ENCODE measurements around the gene SEC24A. TPM values are rescaled to one million over a fixed set of nuclear protein-coding genes. Genes with fewer than 3 reads are reported as not detected.
"Not testable (repeated sequence)": the region's sequence is repeated elsewhere in the genome, so short reads cannot be mapped to it uniquely, and the experiment has no call there.

Gene SEC24A
- 26.5 and 27.2 TPM in 2 replicates for total RNA-seq

- H3K36me3 Mint-ChIP-seq (ENCODE audit: low read depth), result peaks cover 5% of the 10 kb centered on the region
- intact Hi-C loops (cut with micrococcal nuclease), result loop anchor here (1.0 to 5.0 kb wide), 13 partner anchors 16 to 1598 kb away; partner anchors contain the start of genes C5orf24, CAMLG, CDKL3 and DDX46
- peak within 1 kb of the TSS; percentile 87 for H3K4me3 Mint-ChIP-seq
- H3K27ac Mint-ChIP-seq, result peak within 1 kb of the TSS; percentile 94
- H3K9me3 Mint-ChIP-seq, result no peaks in the 10 kb centered on the region
- H3K4me1 Mint-ChIP-seq (ENCODE audit: low read depth), result peaks cover 32% of the 10 kb centered on the region
- peak; percentile 89 for DNase-seq (ENCODE audit: low spot score)
- no peaks in the 10 kb centered on the region for H3K27me3 Mint-ChIP-seq (ENCODE audit: insufficient read depth)
Measured at GRCh38 chr5:134648425-134649162, at the start of gene SEC24A. Gene SEC24A (plus strand): TSS chr5:134648785. CDS start chr5:134649077, 292 bp downstream.

GRCh38 chr5:134599820-134600219 is 48.8 kb upstream of the SEC24A start:
- intact Hi-C loops (cut with micrococcal nuclease), result loop anchor here (10.0 kb wide), 1 partner anchor 1525 kb away; no protein-coding TSS in a partner anchor
- not testable (repeated sequence) for H3K27me3 Mint-ChIP-seq (ENCODE audit: insufficient read depth); H3K27ac Mint-ChIP-seq; H3K4me3 Mint-ChIP-seq; DNase-seq (ENCODE audit: low spot score); H3K9me3 Mint-ChIP-seq
- peaks cover 37% of the 10 kb centered on the region for H3K4me1 Mint-ChIP-seq (ENCODE audit: low read depth)
- peaks cover 11% of the 10 kb centered on the region for H3K36me3 Mint-ChIP-seq (ENCODE audit: low read depth)

GRCh38 chr5:134600600-134600999 is 48.0 kb upstream of the SEC24A start:
- Mint-ChIP-seq H3K9me3 (no peaks in the 10 kb centered on the region), H3K4me3 (no peak overlapping the region), H3K27me3 (ENCODE audit: insufficient read depth) (no peaks in the 10 kb centered on the region), H3K4me1 (ENCODE audit: low read depth) (peaks cover 37% of the 10 kb centered on the region), H3K36me3 (ENCODE audit: low read depth) (peaks cover 14% of the 10 kb centered on the region), H3K27ac (no peak overlapping the region)
- intact Hi-C loops (cut with micrococcal nuclease), result loop anchor here (10.0 kb wide), 1 partner anchor 1526 kb away; no protein-coding TSS in a partner anchor
- no peak for DNase-seq (ENCODE audit: low spot score)

GRCh38 chr5:134603059-134603458 is 45.5 kb upstream of the SEC24A start:
- Mint-ChIP-seq H3K27me3 (ENCODE audit: insufficient read depth) (no peaks in the 10 kb centered on the region), H3K4me3 (peak overlapping the region; percentile 6), H3K27ac (peak overlapping the region; percentile 36), H3K9me3 (no peaks in the 10 kb centered on the region), H3K36me3 (ENCODE audit: low read depth) (peaks cover 31% of the 10 kb centered on the region), H3K4me1 (ENCODE audit: low read depth) (peaks cover 44% of the 10 kb centered on the region)
- intact Hi-C loops (cut with micrococcal nuclease), result loop anchor here (1.0 to 10.0 kb wide), 4 partner anchors 45 to 1528 kb away; partner anchors contain the start of genes SEC24A and UBE2B
- DNase-seq (ENCODE audit: low spot score), result no peak

GRCh38 chr5:134604908-134605307 is 43.7 kb upstream of the SEC24A start:
- peak overlapping the region; percentile 57 for H3K4me3 Mint-ChIP-seq
- H3K36me3 Mint-ChIP-seq (ENCODE audit: low read depth), result peaks cover 42% of the 10 kb centered on the region
- H3K27ac Mint-ChIP-seq, result peak overlapping the region; percentile 70
- intact Hi-C loops (cut with micrococcal nuclease), result loop anchor here (1.0 to 10.0 kb wide), 4 partner anchors 27 to 1530 kb away; partner anchors contain the start of genes SAR1B and SKP1
- no peaks in the 10 kb centered on the region for H3K9me3 Mint-ChIP-seq
- H3K27me3 Mint-ChIP-seq (ENCODE audit: insufficient read depth), result no peaks in the 10 kb centered on the region
- DNase-seq (ENCODE audit: low spot score), result no peak
- peaks cover 62% of the 10 kb centered on the region for H3K4me1 Mint-ChIP-seq (ENCODE audit: low read depth)

GRCh38 chr5:134606726-134607125 is 41.9 kb upstream of the SEC24A start:
- Mint-ChIP-seq H3K9me3 (no peaks in the 10 kb centered on the region), H3K36me3 (ENCODE audit: low read depth) (peaks cover 46% of the 10 kb centered on the region), H3K27ac (no peak overlapping the region), H3K27me3 (ENCODE audit: insufficient read depth) (no peaks in the 10 kb centered on the region), H3K4me3 (no peak overlapping the region), H3K4me1 (ENCODE audit: low read depth) (peaks cover 54% of the 10 kb centered on the region)
- intact Hi-C loops (cut with micrococcal nuclease), result loop anchor here (5.0 to 10.0 kb wide), 3 partner anchors 206 to 1532 kb away; partner anchors contain the start of gene SKP1
- DNase-seq (ENCODE audit: low spot score), result no peak

GRCh38 chr5:134608555-134608954 is 40.0 kb upstream of the SEC24A start:
- Mint-ChIP-seq H3K9me3 (no peaks in the 10 kb centered on the region), H3K4me3 (peak overlapping the region; percentile 67), H3K27ac (peak overlapping the region; percentile 96), H3K36me3 (ENCODE audit: low read depth) (peaks cover 50% of the 10 kb centered on the region), H3K4me1 (ENCODE audit: low read depth) (peaks cover 48% of the 10 kb centered on the region), H3K27me3 (ENCODE audit: insufficient read depth) (no peaks in the 10 kb centered on the region)
- no peak for DNase-seq (ENCODE audit: low spot score)
- intact Hi-C loops (cut with micrococcal nuclease), result loop anchor here (2.0 to 10.0 kb wide), 6 partner anchors 22 to 1534 kb away; partner anchors contain the start of genes CAMLG, PPP2CA and SKP1

GRCh38 chr5:134609232-134609851 is 39.2 kb upstream of the SEC24A start:
- Mint-ChIP-seq H3K27me3 (ENCODE audit: insufficient read depth) (no peaks in the 10 kb centered on the region), H3K27ac (peak overlapping the region; percentile 96), H3K4me1 (ENCODE audit: low read depth) (peaks cover 48% of the 10 kb centered on the region), H3K9me3 (no peaks in the 10 kb centered on the region), H3K4me3 (peak overlapping the region; percentile 67), H3K36me3 (ENCODE audit: low read depth) (peaks cover 56% of the 10 kb centered on the region)
- no peak for DNase-seq (ENCODE audit: low spot score)
- intact Hi-C loops (cut with micrococcal nuclease), result loop anchor here (1.0 to 10.0 kb wide), 8 partner anchors 23 to 1535 kb away; partner anchors contain the start of genes CAMLG, PPP2CA, SAR1B and SEC24A

GRCh38 chr5:134610725-134611124 is 37.9 kb upstream of the SEC24A start:
- Mint-ChIP-seq H3K27ac (no peak overlapping the region), H3K4me1 (ENCODE audit: low read depth) (peaks cover 39% of the 10 kb centered on the region), H3K27me3 (ENCODE audit: insufficient read depth) (no peaks in the 10 kb centered on the region), H3K4me3 (no peak overlapping the region), H3K36me3 (ENCODE audit: low read depth) (peaks cover 58% of the 10 kb centered on the region), H3K9me3 (no peaks in the 10 kb centered on the region)
- DNase-seq (ENCODE audit: low spot score), result no peak
- intact Hi-C loops (cut with micrococcal nuclease), result no loop called here

GRCh38 chr5:134611515-134611914 is 37.1 kb upstream of the SEC24A start:
- intact Hi-C loops (cut with micrococcal nuclease), result no loop called here
- Mint-ChIP-seq H3K36me3 (ENCODE audit: low read depth) (peaks cover 53% of the 10 kb centered on the region), H3K4me3 (no peak overlapping the region), H3K27me3 (ENCODE audit: insufficient read depth) (no peaks in the 10 kb centered on the region), H3K9me3 (no peaks in the 10 kb centered on the region), H3K4me1 (ENCODE audit: low read depth) (peaks cover 38% of the 10 kb centered on the region), H3K27ac (peak overlapping the region; percentile 1)
- DNase-seq (ENCODE audit: low spot score), result no peak

GRCh38 chr5:134614450-134615085 is 34.0 kb upstream of the SEC24A start:
- Mint-ChIP-seq H3K27me3 (ENCODE audit: insufficient read depth) (no peaks in the 10 kb centered on the region), H3K9me3 (no peaks in the 10 kb centered on the region), H3K36me3 (ENCODE audit: low read depth) (peaks cover 42% of the 10 kb centered on the region), H3K27ac (peak overlapping the region; percentile 42), H3K4me1 (ENCODE audit: low read depth) (peaks cover 17% of the 10 kb centered on the region), H3K4me3 (no peak overlapping the region)
- no peak for DNase-seq (ENCODE audit: low spot score)
- intact Hi-C loops (cut with micrococcal nuclease), result loop anchor here (2.0 kb wide), 1 partner anchor 14 kb away; no protein-coding TSS in a partner anchor

GRCh38 chr5:134620634-134621033 is 28.0 kb upstream of the SEC24A start:
- Mint-ChIP-seq H3K4me3 (no peak overlapping the region), H3K27me3 (ENCODE audit: insufficient read depth) (no peaks in the 10 kb centered on the region), H3K9me3 (no peaks in the 10 kb centered on the region), H3K36me3 (ENCODE audit: low read depth) (peaks cover 41% of the 10 kb centered on the region), H3K4me1 (ENCODE audit: low read depth) (peaks cover 9% of the 10 kb centered on the region), H3K27ac (no peak overlapping the region)
- no peak for DNase-seq (ENCODE audit: low spot score)
- intact Hi-C loops (cut with micrococcal nuclease), result no loop called here
